Activated CD4-positive, alpha-beta T cell treated with anti-CD3 and anti-CD28 coated beads, Interleukin-2, Interleukin-6, amounts not matched to agents 100 ng/mL and 50 ng/mL, durations not matched to agents 16 hours and 8 hours (primary cell): ENCODE data around the gene PWWP2A.
"Not testable (repeated sequence)": the region's sequence is repeated elsewhere in the genome, so short reads cannot be mapped to it uniquely, and the experiment has no call there.

Source experiments
- DNase-seq: peaks from one replicate; pipeline ENCODE4 v3.0.0-alpha.2; 2020

Gene PWWP2A

DNA sequence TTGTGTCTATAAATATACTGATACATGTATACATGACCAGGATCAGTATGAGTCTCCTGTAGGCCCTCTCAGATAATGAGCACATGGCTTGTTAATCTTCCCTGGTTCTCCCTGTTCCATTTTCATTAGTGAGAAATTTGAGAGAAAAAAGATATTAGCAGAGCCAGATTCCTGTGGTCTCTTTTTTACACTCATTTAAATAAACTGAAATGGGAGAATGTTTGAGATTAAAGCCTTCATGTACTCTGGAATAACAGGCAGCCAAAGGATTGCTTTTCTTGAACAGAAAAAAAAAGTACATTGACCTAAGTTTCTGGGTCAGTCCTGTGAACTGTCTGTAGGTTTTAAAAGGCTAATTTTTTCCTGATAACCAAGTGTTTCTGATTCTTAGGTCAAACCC, 44.2 kb downstream of the PWWP2A start:
- no peak for DNase-seq

DNA sequence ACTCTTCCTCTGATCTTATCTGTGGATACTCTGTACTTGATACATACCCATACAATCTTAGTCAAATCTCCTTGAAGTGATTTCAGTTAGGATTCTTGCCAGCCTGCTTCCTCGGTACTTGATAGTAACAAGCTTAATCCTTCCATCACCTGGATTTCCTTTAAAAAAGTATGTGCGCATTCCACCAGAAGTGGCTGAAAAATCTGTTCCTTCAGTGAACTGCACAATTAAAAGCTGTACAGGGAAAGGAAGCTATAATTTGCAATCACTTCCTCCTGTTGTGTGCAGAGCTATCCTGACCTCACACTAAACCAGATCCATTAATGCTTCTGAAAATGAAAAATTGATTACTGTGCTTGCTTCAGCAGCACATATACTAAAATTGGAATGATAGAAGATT, 47.3 kb downstream of the PWWP2A start:
- DNase-seq, result no peak

DNA sequence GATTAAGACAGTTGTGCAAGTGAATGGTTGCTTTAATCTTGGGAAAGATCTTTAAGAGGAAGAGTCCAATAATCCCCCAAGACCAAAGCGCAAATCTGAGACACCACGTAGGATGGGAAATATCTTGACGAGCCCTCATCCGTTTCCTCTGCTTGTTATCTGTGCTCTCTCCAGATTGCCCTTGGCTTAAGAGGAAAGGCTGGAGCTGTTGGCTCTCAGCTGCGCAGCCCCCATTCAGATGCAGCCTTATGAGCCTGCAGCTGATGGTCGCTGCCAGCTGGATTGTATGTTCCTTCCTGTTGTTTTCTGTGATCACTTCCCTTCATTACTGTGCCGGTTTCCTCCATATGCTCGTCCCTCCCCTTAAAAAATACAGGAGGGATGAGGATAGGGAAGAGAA, 47.7 kb downstream of the PWWP2A start:
- DNase-seq, result no peak

DNA sequence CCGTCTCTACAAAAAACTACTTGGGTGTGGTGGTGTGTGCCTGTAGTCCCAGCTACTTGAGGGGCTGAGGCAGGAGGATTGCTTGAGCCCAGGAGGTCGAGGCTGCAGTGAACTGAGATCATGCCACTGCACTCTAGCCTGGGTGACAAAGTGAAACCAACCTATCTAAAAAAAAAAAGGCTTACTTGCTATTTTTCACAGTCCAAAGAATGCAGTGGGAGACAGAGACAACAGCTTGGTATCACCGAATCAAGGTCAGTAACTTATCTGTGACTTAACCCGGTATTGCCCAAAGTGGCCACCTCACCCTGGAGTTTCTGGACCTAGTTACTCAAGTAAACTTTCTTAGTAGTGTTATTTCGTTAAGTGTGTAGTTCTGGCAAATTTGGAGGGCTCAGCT, 50.1 kb downstream of the PWWP2A start:
- DNase-seq, result not testable (repeated sequence)

DNA sequence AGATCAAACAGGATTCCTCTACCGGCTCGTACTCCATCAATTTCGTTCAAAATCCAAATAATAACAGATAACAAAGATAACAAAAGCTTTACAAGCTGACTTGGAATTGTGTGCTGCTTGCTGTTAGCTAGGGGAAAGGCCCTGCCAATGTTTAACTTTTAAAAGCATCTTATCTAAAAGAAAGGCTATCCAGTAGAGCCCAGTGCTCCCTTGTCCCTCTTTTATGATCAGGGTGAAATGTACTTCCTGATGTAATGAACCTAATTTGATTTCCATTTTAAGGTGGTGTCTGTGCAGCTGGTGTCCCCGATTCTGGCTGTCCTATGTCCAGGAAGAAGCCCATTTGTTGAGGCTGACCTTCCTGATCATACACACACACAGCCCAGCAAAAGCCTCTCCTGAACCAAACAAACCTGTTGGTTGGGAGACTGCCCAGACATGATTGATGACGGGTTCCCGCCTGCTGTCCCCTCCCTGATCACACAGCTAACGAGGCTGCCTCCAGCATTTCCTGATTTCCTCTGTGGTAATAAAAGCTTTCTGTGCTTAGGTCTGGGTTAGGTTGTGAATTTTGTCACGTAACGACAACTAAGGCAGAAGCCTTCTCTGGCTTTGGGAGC, 54.1 kb downstream of the PWWP2A start:
- no peak for DNase-seq

DNA sequence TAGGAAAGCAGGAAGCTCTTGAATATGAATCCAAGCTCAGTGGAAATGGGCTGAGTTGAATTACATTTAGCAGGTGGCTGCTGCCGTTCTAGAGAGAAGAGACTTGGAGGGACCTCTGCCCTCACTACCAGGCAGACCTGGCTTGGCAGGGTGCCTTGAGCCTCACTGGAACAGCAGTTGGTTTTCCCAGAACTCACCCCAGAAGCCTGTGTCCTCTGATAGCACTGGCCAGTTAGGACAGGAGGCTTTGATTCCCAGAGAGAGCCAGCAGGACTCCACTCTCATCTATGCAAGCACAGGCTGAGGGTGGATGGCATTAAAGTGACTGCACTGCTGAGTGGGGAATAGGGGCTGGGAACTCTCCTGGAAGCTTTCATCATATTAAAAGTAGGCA, 54.8 kb downstream of the PWWP2A start:
- no peak for DNase-seq

DNA sequence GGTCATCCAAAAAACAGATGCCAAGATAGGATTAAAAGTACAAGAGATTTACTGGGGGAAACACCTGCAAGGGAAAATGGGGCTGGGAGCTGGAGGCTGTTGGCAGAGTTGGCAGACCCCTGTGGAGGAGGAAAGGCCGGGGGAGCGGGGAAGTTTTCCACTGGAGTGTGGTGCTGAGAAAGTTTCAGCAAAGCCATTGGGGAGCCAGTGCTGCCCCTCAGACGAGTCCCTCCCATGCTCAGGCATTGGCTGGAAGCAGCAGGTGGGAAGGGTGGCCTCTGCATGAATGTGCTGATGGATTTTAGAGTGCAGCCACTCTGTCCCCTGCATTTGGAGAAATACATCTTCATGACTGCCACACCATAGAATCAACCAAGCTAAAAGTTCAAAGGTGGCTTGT, 57.5 kb downstream of the PWWP2A start:
- no peak for DNase-seq

DNA sequence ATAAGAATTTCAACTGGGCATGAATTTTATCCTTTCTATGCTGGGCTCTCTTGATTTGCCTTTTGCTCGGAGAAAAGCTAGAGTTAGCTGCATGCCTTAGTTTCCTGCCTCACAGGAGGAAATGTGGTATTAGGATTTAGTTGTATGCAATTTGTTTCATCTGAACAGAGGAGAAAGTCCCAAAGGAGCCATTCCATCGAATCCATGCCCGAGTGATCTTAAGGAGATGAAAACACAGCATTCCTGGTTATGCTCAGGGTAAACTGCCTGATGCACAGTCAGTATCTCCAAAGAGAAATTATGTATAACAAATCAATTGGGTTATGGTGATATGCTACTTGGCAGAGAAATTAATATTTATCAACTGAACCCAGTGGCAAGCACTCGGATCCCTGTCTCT, 59.2 kb downstream of the PWWP2A start:
- DNase-seq, result no peak

DNA sequence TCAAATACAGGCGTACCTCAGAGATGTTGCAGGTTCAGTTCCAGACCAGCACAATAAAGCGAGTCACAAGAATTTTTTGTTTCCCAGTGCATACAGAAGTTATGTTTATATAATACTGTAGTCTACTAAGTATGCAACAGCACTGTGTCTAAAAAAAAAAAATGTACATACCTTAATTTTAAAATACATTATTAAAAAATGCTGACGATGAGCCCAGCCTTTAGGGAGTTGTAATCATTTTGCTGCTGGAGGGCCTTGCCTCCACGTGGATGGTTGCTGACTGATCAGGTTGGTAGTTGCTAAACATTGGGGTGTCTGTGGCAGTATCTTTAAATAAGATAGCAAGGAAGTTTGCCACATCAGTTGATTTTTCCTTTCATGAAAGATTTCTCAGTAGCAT, 62.0 kb downstream of the PWWP2A start:
- DNase-seq, result no peak

DNA sequence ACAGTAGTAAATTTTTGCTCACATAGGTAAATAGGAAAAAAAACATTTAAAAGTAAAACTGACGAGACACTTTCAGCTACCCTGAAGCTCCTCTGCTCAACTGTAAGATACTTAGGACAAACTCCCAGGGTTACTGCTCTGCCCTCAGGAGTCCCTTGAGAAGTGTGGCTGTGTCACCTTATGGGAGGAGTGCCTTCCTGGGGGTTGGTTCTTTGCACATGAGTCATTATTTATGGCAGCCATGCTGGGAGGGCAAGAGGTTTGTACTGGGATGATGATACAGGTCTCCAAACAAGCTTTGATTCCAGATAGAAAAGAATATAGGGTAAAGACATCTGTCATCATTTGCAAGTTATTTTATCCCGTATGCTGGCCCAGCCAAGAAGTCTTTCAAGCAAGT, 64.4 kb downstream of the PWWP2A start:
- no peak for DNase-seq

DNA sequence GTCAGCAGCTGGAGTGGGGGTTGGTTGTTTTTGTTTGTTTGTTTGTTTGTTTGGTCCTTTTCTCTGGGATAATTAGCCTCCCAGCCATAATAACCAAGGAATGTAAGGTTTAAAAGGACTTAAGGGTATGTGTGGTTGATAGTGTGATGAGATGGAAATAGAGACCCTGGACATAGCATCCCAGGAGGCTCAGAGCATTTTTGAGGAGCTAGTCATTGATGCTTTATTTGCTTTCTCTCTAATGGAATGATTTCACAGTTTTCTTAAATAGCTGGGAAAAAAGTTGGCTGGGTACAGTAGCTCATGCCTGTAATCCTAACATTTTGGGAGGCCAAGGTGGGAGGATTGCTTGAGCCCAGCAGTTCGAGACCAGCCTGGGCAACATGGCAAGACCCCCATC, 65.2 kb downstream of the PWWP2A start:
- no peak for DNase-seq

DNA sequence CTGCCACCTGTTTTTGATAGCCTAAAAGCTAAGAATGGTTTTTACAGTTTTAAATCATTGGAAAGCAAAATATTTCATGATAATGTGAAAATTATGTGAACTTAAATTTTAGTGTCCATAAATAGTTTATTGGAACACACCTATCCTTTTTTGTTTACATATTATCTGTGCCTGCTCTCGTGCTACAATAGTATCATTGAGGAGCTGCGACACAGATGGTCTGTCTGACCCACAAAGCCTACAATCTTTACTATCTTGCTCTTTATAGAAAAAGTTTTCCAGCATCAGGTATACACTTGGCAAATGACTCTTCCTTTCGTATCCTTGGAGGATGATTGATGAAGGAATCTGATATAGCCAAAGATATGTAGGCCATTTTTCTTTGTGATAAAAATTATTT, 70.2 kb downstream of the PWWP2A start:
- DNase-seq, result no peak

DNA sequence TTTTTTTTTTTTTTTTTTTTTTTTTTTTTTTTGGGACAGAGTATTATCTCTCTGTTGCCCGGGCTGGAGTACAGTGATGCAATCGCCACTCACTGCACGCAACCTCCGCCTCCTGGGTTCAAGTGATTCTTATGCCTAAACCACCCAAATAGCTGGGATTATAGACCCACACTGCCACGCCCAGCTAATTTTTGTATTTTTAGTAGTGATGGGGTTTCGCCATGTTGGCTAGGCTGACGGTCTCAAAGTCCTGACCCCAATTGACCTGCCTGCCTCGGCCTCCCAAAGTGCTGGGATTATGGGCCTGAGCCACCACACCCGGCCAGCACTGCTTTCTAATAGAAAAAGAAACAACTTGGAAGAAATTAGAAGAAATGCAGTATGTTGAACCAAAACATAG, 71.1 kb downstream of the PWWP2A start:
- DNase-seq, result no peak

DNA sequence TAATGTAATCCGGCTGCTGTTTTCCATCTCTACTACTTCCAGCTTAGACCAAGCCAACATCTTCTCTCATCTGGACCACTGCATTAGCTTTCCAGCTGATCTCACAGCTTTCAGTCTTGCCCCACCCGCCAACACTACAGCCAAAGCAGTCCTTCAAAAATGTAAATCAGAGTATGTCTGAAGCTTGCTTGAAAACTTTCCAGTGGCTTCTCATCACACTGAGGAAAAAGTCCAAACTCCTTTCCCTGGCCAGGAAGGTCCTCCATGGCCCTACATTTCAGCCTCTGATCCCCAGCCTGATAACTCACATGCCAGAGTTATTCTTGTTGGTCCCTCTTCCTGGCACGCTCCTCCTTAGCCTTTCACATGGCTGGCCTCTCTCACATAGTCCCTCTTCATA, 71.8 kb downstream of the PWWP2A start:
- no peak for DNase-seq

DNA sequence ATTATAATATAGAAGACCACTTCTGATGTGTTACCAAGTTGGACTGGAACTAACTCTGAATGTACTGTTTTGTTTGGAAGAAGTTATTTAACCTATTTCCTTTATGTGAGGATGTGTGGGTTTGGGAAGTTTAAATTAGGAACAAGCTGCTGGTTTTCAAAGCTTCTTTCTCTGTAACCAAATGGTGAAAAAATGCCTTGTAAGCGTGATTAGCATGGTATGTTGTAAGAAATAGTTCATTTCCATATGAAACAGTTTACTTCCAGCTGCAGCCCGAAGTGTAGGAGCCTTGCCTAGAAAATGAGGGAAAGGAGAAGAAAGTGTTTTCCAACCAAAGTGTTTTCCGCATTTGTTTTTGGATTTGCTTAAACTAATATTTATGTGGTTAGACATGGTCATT, 74.3 kb downstream of the PWWP2A start:
- DNase-seq, result no peak

DNA sequence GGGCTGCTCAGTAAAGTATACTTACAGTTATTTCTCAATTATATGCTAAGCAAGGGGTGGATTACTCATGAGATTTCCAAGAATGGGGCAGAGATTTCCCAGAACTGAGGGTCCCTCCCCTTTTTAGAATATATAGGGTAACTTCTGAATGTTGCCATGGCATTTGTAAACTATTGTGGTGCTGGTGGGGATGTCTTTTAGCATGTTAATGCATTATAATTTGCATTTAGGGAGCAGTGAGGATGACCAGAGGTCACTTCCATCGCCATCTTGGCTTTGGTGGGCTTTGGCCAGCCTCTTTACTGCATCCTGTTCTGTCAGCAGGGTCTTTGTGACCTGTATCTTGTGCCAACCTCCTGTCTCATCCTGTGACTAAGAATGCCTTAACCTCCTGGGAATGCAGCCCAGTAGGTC, 74.9 kb downstream of the PWWP2A start:
- peak; percentile 22 for DNase-seq

DNA sequence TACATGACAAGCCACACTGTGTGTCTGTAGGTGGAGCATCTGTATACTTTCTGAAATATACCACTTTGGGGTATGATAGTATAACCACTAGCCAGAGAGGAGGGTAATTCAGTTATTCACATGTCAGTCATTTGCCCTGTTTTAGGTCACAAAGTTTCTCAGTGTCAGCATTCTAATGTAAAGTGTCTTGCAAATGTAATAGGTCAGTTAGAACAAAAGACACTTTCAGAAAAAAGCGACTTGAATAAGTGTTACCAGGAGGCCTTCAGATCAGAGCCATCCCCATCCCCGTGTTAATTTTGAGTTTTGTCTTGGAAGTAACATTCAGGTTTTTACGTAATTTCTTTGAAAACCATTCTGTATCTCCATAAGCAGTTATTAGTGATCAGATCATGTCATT, 76.6 kb downstream of the PWWP2A start:
- no peak for DNase-seq
